ENCODE results near the gene KLHL9.
A peak's percentile ranks its signal among the peaks of the same experiment; 100 is the strongest.

The KLHL9 gene

DNA sequence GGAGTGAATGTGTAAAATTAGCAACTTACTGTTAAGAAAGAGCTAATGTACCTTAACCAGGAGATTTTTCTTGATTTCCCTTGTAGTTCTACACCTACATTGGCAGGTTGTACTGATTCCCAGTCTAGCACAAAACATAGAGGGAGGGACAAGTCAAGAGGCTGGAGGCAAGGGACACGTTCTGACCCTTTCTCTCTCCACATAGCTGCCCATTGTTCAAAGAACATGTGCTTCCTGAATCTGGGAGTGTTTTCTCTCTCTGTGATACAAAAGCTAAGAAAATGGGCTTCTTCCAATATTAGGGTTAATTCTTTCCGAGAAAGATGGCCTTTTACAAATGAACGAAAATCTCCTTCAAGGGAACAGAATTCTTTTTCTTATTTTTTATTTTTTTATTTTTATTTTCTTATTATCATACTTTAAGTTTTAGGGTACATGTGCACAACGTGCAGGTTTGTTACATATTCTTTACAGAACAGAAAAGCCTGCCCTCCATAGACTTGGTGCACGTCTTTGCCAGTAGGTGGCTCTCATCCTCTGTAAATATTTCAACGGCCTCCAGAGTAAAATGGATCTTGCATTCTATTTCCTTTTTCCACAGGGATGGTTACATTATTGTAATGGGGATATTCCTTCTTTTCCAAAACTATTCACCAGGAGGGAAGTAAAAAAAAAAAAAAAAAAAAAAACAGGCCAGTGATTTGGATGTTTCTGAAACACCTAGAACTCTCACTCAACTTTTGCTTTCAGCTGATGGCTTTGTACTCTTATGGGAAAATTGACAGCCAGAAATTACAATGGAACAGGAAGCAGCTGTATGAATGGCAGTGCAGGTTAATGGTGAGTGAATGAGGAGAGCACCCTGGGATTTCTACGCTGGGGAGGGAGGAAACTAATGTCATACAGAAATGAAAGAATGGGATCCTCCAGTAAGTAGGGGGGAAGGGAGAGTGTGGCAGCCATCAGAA, 17.0 kb downstream of the KLHL9 start:
- DNase-seq (ENCODE audit: low read depth) = no peak

DNA sequence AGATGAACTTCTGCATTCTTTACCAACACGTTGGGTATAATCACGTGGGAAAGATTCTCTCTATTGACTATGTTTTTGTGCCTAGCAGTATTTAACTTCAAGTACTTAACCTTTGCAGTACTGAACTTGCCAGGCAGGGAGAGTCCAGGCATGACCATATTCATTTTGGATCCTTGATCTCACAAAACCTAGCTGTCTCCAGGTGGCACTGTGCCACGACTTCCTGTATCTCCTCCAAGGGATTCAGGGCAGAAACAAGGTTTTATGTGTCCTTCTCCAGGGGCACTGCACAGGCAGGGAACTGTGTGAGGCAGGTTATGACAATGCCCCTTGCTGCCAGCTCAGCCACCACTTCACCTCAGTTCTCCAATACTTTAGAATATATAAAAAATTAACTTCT, 18.3 kb downstream of the KLHL9 start:
- no peak for DNase-seq (ENCODE audit: low read depth)

DNA sequence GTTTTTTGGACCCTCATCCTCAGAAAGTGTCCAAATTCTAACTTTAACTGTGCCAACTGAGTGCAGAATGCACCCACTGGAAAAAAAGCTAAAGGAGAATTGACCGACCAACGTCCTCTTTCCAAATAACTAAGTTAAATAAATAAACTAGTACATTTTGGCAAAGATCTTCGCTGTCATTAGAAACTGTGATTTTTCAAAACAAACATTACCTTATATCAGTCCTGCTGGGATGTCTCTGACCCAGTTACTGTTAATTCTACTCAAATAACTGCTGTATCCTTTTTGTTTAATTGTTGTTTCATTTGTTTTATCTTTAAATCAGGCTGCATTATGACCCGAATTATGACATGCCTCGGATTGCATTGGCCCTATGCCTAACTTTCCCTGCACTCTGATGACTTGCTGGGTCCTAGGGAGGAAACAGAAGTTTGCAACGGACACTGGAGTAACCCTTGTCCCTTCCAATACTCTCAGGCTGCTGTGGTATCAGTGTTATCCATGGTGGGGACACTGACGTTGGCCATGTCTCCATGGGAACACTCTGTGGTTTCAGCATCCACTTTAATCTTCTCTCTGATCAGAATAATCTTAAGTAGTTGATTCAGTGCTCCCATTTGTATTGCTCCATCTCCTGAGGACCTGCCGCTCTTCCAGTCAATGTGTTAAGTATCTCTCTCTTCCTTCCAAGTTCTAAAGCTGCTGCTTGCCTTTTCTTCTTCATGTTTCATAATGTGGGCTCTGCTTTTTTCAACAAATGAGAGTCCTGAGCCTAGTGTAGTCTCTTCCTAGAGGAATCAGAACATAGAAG, 19.0 kb downstream of the KLHL9 start:
- DNase-seq (ENCODE audit: low read depth) = no peak

DNA sequence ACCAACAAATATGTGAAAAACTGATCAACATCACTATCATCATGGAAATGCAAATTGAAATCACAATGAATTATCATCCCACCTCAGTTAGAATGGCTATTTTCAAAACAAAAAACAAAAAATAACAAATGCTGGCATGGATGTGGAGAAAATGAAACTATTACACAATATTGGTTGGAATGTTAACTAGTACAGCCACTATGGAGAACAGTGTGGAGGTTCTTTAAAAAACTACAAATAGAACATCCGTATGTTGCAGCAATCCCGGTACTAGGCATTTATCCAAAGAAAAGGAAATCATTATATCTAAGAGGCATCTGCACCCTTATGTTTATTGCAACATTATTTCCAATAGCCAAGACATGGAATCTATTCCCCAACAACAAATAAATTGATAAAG, 21.1 kb downstream of the KLHL9 start:
- DNase-seq (ENCODE audit: low read depth) = no peak

DNA sequence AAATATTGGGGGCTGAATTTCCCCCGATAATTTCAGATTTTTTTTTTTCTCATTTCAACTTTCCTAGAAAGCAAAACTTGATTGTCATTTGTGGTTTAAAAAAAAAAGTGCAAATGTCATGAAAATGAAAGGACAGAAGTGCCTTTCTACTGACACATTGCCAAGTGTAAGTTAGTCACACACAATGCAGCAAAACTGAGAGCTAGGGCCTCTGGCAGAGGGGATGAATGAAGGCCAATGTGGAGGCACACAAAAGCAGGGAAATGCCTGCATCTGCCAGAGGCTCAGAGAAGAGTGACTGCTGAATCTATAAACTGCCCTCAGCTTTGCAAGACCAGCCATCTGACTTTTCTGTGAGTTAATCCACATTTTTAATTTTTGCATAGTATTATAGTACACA, 23.3 kb downstream of the KLHL9 start:
- no peak for DNase-seq (ENCODE audit: low read depth)

DNA sequence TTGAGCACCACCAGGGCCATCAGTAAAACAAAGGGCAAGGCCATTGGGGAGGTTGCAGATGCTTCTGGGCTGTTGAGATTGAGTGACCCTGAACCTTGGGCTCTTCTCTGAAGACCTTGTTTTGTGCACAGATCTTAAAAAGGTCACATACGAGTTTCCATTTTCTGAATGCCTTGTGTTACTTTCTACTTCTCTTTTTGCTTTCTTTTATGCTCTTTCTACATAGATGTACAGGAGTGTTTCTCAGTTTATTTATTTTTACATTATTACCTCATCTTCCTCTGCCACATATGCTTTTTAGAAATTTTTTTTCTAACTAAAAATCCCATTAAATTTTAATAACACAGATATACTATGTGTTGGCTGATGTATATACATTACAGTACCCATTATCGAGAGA, 30.0 kb downstream of the KLHL9 start, which contains the start of gene IFNA5:
Gene IFNA5, minus strand, starts transcription at position 101 of the 400 bp plus-strand sequence. Its CDS starts 57 bp downstream, at position 44.
- DNase-seq (ENCODE audit: low read depth) = no peak

DNA sequence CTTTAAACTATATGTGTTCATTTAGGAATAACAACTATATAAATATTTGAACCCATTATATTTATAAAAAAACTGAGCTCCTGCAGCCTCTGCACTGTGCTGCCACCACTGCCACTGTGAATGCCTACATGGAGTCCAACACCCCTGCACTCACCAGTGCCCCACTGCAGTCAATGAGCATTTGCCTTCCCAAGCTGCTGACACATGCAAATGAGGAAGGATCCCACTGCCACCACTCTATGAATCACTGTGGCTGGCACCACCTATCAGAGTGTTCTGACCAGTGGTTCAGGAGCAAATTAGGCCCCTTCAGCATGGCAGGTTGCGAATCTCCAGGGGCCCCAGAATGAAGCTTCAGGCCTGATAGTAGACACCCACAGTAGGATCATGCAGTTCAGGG, 39.2 kb downstream of the KLHL9 start:
- no peak for DNase-seq (ENCODE audit: low read depth)

DNA sequence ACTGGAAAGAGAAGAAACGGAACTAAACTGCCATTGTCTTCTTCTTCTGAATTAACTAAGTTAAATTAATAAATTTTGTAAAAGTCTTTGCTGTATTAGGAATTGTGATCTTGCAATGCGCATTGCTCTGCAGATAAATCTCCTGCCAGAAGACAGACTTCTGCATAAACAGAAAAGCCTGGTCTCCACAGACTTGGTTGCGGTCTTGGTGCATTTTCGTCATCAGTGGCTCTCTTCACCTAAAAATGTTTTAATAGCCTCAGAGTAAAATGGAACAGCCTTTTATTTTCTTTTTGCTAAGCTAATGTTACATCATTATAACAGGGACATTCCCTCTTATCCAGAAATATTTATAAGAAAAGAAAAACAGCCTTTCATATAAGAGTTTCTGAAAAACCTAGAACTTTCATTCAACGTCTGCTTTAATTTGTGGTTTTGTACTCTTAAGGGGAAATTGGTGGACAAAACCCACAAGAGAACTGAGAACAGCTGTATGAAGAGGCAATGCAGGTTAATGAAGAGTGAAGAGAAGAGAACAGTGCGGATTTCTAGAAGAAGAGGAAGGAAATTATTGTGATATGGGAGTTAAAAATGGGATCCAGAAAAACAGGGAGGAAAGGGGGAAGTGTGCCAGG, 40.2 kb downstream of the KLHL9 start:
- DNase-seq (ENCODE audit: low read depth) = no peak

DNA sequence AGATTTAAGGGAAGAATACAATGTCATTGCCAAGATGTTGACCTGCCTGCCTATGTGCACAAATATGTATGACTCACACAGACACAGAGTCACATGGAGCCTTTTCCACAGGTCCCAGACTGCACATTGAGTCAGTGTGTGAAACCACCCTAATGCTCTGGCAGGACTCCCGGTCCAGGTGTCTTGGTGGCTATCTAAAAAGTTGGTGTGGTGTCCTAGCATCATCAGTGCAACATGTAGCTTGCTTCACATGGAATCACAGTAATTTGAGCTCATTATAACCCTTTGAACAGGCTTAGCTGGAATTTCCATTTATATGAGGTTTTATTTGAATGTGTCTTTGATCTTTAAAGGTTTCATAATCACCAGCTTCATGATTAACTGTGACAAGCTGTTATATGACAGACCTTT, 40.8 kb downstream of the KLHL9 start:
- peak; percentile 47 for DNase-seq (ENCODE audit: low read depth)

DNA sequence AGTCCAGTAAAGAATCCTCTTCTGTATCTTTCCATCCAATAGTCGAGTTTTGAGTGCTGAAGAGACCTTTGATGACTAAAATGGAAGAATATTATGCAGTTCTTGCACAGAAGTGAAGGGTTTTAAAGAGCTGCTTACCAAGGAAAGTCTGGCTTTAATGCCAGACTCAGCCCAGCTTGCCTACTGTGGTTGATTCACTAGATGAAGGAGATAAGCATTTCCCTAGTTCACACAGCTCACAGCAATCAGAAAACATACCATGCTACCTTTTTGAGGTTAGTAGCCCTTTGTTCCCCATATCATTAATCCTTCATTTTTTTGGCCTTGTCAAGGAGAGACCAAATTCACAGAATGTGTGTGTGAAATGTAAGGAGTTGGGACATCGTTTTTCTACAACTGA, 45.4 kb downstream of the KLHL9 start:
- no peak for DNase-seq (ENCODE audit: low read depth)

DNA sequence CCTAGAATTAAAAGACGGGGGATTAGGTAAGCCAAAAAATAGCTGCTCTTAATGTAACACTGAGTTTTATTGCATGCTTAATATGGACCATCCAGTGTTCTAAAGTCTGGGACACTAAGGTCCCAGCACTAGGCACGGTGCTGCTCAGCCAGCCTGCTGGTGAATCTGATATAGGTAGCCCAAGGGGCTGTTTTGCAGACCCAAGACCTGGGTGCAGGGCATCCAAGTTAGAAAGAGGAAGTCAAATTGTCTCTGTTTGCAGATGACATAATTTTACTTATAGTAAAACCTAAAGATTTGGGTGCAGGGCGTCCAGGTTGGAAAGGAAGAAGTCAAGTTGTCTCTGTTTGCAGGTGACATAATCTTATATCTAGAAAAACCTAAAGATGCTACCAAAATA, 47.9 kb downstream of the KLHL9 start:
- DNase-seq (ENCODE audit: low read depth) = no peak

DNA sequence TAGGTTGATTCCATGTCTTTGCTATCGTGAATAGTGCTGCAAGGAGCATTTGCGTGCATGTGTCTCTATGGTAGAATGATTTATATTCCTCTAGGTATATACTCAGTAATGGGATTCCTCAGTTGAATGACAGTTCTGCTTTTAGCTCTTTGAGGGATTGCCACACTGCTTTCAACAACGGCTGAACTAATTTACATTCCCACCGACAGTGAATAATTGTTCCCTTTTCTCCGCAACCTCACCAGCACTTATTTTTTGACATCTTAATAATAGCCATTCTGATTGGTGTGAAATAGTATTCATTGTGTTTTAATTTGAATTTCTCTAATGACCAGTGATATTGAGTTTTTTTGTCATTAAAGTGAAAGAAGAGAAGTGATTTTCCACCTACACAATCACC, 48.5 kb downstream of the KLHL9 start:
- no peak for DNase-seq (ENCODE audit: low read depth)

DNA sequence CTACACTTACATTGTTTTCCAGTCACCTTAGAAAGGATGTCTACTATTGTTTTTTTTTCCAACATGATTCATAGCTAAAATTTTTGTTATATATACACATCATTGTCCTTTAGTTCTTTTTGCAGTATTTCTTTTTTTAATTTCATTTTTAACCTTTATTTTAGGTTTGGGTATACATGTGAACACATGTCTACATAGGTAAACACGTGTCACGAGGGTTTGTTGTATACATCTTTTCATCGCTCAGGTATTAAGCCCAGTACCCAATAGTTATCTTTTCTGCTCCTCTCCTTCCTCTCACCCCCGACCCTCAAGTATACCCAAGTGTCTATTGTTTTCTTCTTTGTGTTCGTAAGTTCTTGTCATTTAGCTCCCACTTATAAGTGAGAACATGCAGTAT, 49.1 kb downstream of the KLHL9 start:
- DNase-seq (ENCODE audit: low read depth) = no peak

DNA sequence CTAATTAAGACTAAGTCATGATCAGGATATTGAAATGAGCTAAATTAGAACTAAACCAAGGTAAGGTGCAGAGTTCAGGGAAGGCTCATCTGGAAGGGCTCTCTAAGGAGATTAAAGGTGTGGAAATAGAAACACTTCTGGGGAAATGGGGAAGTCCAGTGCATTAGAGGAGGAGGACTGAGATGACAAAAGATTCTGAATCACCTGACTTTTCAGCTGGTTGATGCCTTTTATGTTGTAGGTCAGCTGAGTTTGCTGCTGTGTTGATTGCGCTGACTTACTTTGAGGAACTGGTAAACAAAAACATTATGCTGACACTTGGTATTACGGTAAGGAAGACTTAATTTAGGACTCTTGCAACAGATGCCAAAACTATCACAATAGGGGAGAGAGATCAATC, 53.9 kb downstream of the KLHL9 start:
- no peak for DNase-seq (ENCODE audit: low read depth)
